Activated naive CD4-positive, alpha-beta T cell treated with Interleukin-2 at 50 U/mL for 16 hours (primary cell): Measurements from ENCODE around the gene FAM163A.

Experiments used
- DNase-seq: peaks from one replicate; pipeline ENCODE4 v3.0.0-alpha.2; 2020

FAM163A gene

GRCh38 chr1:179865377-179865776, 122.3 kb downstream of the FAM163A start:
- DNase-seq: no peak
